HCT116 (cell line): ENCODE measurements around the gene CLDN9.

Source experiments
- CBX3 ChIP-seq: IDR thresholded peaks from 2 replicates; pipeline ENCODE4 v1.6.1; 2012; ENCODE audit warnings: low read depth
- CTCF ChIP-seq, 3 experiments: fragments of 200-600 bp in 1 of 3; sonication (generic) in 1 of 3; IDR thresholded peaks in 2 of 3; conservative IDR thresholded peaks in 1 of 3; 2 replicates each; pipeline ENCODE4 v1.5.1; 2012 to 2017; ENCODE audit warnings: low read depth in 2 of 3, low read length in 2 of 3, antibody characterized with exemption in 1 of 3, borderline replicate concordance in 1 of 3, control low read depth in 1 of 3, mild to moderate bottlenecking in 1 of 3, mixed read lengths in 1 of 3, mixed run types in 1 of 3, moderate library complexity in 1 of 3; ENCODE audit not compliant: insufficient read depth in 1 of 3
- EZH2 ChIP-seq: fragments of 200-600 bp; sonication (generic); IDR thresholded peaks from 2 replicates; pipeline ENCODE4 v1.6.1; 2017; ENCODE audit warnings: antibody characterized with exemption, mixed run types
- EZH2phosphoT487 ChIP-seq: fragments of 200-600 bp; IDR thresholded peaks from 2 replicates; pipeline ENCODE4 v1.6.1; 2018; ENCODE audit warnings: antibody characterized with exemption, borderline replicate concordance
- POLR2A ChIP-seq: IDR thresholded peaks from 2 replicates; pipeline ENCODE4 v1.7.0; 2011; ENCODE audit warnings: borderline replicate concordance; ENCODE audit not compliant: insufficient read depth, insufficient read length; ENCODE audit errors: extremely low read depth
- POLR2AphosphoS5 ChIP-seq: IDR thresholded peaks from 2 replicates; pipeline ENCODE4 v1.6.1; 2011; ENCODE audit warnings: mild to moderate bottlenecking, low read depth, low read length, moderate library complexity

- TF ChIP-seq CTCF (IDR thresholded peaks at IDR 0.05 in 2 of 3, conservative IDR thresholded peaks at IDR 0.05 in 1 of 3; ENCODE audit: borderline replicate concordance in 1 of 3, insufficient read depth in 1 of 3, low read depth in 2 of 3, low read length in 2 of 3) (no peak), EZH2 (no peak), CBX3 (no peak), POLR2A (no peak), POLR2AphosphoS5 (peak; percentile 29; the same call in 1 of the 2 replicates), EZH2phosphoT487 (no peak)
These were observed 8.1 kb downstream of the CLDN9 start for GRCh38 chr16:3020604-3021448.
